GM19240 (cell line): ENCODE measurements around the gene MIA2.

Experiments used
- DNase-seq: peaks from one replicate; pipeline ENCODE4 v3.0.0; 2011; ENCODE audit warnings: low spot score; ENCODE audit not compliant: insufficient read length

The MIA2 gene

GRCh38 chr14:39384177-39384576, 150.5 kb downstream of the MIA2 start:
- DNase-seq: no peak

- no peak for DNase-seq
These were observed 159.6 kb downstream of the MIA2 start for GRCh38 chr14:39393289-39393688.

GRCh38 chr14:39395555-39396254, 162.0 kb downstream of the MIA2 start:
- no peak for DNase-seq

GRCh38 chr14:39396448-39396847, 162.7 kb downstream of the MIA2 start:
- DNase-seq: no peak

- DNase-seq: no peak
These were observed 164.7 kb downstream of the MIA2 start for GRCh38 chr14:39398382-39398781.

- DNase-seq: no peak
These were observed 172.8 kb downstream of the MIA2 start for GRCh38 chr14:39406560-39406959.

- no peak for DNase-seq
These were observed 182.4 kb downstream of the MIA2 start for GRCh38 chr14:39416072-39416471.

GRCh38 chr14:39417014-39417413, 183.3 kb downstream of the MIA2 start:
- DNase-seq: no peak

- no peak for DNase-seq
These were observed 185.6 kb downstream of the MIA2 start for GRCh38 chr14:39419272-39419671.

- DNase-seq: no peak
These were observed 188.5 kb downstream of the MIA2 start for GRCh38 chr14:39422243-39422642.

- no peak for DNase-seq
These were observed 190.1 kb downstream of the MIA2 start for GRCh38 chr14:39423793-39424192.

- DNase-seq: no peak
These were observed 192.2 kb downstream of the MIA2 start for GRCh38 chr14:39425947-39426346.

- DNase-seq: no peak
These were observed 192.9 kb downstream of the MIA2 start for GRCh38 chr14:39426605-39427004.

GRCh38 chr14:39428118-39428517, 194.4 kb downstream of the MIA2 start:
- DNase-seq: no peak

- DNase-seq: no peak
These were observed 197.2 kb downstream of the MIA2 start for GRCh38 chr14:39430762-39431415.

GRCh38 chr14:39431416-39432178, 197.9 kb downstream of the MIA2 start:
- no peak for DNase-seq

- peak; percentile 80 for DNase-seq
These were observed 198.5 kb downstream of the MIA2 start, which contains the start of gene FBXO33 for GRCh38 chr14:39432179-39432618. Gene FBXO33 (minus strand): TSS chr14:39432433. CDS start chr14:39432162, 271 bp downstream.

GRCh38 chr14:39432619-39433451, 199.1 kb downstream of the MIA2 start:
- DNase-seq: peak; percentile 47

GRCh38 chr14:39433452-39433813, 199.7 kb downstream of the MIA2 start:
- no peak for DNase-seq

GRCh38 chr14:39434401-39434800, 200.7 kb downstream of the MIA2 start:
- no peak for DNase-seq

GRCh38 chr14:39435241-39435640, 201.5 kb downstream of the MIA2 start:
- no peak for DNase-seq
